ENCODE data around the gene LYPD6B. TPM values are rescaled to one million over a fixed set of nuclear protein-coding genes. Genes with fewer than 3 reads are reported as not detected.

The LYPD6B gene
- total RNA-seq, 1 donor from 2014 or later: not detected

DNA sequence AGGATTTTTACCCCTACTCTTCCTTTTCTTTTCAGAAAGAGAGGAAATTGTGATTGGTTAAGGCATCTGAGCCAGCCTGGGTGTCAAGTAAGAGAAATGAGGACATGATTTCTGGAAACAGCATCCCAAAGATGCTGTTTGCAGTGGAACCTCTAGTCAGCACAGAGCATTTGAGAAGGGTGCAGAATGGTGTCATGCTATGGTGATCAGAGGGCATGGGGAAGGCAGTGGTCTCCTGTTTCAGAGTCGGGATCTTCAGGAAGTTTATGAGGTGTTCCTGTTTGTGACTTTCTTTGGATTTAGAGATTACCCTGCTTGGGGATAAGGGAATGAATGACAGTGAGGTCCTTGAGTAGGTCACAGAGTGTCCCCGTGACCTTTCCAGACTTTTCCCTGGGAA is 117.5 kb downstream of the LYPD6B start:
- DNase-seq (ENCODE audit: low spot score): no peak

DNA sequence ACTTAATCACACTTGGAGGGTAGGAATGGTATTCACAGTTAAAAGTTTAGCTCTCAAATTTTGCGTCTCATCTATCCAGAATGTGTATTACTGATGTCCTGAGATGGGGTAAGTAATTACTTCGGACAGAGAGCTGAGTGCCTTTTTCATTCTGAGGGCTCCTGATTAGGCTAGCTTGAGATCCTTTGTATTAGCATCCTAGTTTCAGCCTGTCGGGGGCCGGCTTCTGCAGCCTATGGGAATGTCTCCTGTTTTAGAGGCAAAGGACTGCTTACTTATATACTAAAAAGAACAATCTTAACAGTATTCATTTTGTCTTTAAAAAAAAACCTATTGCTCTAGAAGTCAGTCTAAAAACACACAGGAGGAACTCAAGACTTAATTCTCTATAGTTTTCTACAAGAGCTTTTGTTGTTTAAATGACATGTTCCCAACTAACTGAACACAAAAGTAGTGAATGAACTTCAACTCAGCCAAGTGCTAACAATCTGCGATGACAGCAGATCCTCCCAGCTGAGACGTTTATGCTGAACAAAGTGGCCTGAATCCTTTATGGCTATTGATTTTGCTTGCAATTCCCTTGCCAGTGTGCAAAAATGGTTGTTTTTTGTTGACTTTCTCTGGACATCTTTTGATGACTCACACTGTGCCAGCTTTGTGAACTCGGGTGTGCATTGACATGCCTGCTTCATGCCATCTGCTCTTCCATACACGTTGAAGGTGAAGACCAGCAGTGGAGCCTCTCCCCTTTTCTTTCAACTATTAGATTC is 118.7 kb downstream of the LYPD6B start:
- DNase-seq (ENCODE audit: low spot score): no peak

DNA sequence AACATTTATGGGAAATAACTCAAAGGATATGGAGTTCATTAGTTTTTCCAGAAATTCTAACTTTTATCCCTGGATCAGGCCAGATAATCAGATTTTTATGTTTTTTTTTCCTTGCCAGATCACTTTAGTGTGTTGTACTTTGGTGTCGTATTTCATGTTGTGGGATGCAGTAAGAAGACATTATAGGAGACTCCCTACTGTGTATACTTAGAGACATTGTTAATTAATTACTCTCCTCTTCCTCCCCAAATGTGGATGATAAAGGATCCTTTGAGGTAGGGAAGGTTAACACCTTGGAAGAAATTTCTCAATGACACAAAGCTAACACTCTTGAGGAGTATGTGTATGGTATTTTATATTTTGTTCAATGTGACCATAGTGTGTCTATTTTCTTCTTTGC is 120.5 kb downstream of the LYPD6B start:
- no peak for DNase-seq (ENCODE audit: low spot score)

DNA sequence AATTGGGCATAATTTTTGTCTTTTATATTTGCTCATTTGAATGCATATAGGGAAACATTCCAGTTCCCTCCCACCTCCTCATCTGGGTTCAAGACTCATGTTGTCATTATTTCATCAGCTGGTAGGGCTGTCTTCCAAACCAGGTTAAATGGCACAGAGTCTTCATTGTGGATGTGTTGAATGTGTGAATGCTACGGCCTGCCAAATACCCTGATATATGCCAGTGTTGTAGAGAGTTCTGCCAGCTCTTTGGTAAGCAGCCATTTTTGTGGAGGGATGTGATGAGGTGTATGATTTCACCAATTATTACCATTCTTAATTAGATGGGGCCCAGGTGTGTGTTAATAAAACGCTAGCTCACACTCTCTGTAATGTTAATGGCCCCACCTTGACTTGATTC is 121.7 kb downstream of the LYPD6B start:
- no peak for DNase-seq (ENCODE audit: low spot score)

DNA sequence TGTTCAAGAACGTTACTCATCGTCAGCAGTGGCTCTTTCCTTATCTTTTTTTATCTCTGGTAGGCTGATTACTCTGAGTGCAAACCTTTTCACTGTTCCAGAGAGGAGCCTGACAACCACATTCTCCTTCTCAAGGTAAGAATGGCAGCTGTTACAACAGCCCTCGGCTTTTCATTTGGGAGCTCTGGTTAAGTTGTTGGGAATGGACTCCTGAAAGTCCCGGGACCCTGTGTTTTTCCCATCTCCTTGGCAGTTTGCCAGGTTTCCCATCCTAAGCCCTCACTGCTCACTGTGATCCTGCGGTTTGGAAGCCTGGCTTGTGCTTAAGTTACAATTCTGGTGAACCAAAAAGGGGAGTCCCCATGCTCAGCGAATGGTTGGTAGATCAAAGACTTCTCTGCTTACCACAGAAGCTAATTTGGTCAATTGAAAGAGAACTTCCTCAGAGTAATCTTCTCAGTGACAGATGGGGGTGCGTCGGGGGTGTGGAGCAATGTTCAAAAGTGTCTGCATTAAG is 122.3 kb downstream of the LYPD6B start:
- no peak for DNase-seq (ENCODE audit: low spot score)

DNA sequence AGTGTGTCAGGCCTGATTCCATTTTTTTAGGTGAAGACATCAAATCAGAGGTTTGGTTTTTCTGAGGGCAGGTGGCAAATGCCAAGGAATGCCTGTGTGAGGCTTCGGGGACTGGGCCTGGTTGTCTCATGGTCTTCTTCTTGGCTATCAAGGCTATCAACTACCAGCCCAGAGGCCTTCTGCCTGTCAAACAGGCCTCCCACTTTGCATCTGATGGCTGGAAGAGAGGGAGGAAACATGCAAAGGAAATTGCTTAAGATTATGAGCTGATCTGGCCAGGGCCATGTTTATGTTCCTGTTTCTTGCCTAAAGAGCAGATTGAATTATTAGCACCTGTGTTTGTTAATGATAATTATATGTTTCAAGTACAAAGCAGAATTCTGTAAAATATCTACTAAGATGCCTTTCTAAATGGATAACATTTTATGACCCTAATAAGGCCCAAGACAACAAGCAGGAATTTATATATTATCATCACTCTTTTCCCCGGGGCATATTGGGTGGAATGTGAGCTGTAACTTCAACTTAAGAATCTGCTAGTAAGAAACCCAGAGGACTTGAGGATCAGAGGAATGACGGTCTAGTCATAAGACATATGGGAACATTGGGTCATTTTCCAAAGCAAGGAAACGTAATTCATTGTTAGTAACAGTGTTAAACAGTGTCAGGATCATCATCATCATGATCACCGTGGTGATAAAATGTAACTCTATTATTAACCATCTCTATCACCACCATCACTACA is 123.2 kb downstream of the LYPD6B start:
- no peak for DNase-seq (ENCODE audit: low spot score)

DNA sequence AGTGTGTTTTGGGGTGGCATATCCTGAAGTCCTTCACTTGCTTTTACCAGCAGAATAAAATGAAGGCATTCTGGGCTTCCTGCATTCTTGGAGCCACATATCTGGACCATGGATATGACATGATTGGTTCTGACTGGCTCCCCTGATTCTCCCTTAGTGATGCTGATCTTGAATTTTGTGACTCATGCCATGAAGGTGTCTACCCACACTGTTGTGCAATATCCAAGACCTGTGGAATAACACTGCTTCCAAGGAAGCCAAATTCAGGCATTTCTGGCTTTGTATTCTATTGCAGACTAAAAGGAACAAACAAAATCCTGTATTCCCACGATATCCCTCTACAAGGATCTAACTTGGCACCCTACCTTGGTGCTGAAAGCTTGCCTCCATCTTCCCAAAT is 125.8 kb downstream of the LYPD6B start:
- no peak for DNase-seq (ENCODE audit: low spot score)

DNA sequence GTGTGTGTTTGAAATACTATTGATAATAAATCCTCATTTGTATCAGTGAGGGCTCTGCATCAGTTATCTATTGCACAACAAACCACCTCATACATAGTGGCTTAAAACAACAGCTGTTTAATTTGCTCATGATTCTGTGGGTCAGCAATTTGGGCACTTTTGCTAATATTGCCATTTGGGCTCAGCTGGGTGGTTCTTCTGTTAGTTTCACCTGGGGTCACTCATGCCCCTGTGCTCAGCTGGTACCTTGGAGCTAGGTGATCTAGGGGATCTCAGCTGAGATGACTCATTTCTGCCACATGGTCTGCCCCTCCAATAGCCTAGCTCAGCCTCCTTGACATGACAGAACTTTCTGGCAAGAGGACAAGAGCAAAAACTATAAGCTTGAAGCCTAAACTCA is 126.3 kb downstream of the LYPD6B start:
- no peak for DNase-seq (ENCODE audit: low spot score)

DNA sequence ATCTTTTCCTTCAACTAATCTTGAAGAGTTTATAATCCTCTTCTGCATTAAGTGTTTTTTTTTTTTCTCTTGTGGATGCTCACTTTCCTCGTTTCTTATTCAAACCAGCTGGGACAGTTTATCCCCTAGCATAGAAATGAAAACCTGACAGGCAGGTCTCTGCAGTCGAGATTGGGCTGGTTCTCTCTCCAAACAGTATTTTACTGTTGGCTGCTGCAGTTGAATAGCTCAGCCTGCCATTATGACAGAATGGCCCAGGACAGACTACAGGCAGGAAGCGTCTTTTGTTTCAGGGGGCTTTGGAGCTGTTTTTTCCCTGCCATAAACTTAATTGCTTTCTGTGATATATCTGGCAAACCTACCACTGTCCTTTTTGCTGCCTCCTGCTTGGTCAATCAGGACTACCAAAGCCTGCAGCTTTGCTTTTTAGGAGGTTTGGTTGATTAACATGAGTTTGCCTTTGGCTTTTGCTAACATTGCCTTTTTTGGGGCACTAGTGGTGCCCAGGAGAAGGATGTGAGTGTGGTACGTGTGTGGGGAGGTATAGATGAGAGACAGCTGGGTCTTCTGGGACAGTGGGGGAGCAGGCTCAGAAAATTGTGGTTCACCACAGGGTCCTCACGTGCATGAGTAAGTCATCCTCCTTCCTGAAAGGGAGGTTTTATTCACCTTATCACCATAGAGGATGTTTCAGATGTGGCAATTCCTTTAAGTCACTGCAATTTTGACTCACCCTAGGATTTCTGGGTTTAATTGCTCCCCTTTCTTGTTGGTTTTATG is 128.7 kb downstream of the LYPD6B start:
- DNase-seq (ENCODE audit: low spot score): no peak

DNA sequence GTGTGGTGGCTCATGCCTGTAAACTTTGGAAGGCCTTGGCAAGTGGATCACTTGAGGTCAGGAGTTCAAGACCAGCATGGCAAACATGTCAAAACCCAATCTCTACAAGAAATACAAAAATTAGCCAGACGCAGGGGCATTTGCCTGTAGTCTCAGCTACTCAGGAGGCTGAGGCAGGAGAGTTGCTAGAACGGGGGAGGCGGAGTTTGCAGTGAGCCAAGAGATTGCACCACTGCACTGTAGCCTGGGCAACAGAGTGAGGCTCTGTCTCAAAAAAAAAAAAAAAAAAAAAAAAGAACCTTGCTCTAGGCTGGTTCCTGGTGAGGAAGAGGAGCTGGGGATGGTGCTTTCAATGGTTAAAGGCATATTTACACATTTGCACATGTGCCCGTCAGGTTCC is 129.4 kb downstream of the LYPD6B start:
- no peak for DNase-seq (ENCODE audit: low spot score)

DNA sequence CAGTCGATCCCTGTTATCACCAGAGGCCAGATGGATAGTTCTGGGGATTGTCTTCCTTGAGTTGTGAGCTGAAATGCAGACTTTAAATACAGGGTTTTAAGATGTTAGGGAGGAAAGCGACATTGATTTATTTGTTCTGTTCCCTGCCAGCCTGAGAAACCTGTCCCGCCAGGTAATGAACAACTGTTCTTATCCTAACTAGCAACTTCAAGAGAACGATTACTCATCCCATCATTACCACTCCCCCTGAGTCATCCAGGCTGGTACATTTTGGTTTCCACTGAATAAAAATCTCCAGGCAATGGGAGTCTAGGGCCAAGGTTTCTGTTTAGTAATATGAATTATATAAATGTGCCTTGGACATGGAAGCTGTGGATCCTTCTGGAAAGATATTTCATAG is 131.2 kb downstream of the LYPD6B start:
- no peak for DNase-seq (ENCODE audit: low spot score)

DNA sequence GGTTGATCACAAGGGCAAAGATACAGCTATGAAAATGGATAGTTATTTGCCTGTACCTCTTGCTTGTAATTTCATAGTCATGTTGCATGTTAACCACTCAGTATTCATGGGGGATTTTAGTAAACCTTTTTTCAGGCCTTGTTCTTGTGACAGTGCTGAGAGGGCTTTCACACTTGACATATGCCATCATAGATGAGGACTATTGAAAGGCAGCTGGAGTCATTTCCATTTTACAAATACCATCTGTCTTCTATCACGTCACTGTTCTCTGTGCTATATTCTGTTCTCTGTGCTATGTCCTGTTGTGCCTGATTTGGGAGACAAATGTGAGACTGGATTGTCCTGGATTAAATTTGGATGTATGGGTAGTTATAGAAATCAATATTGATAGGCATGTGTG is 131.7 kb downstream of the LYPD6B start:
- DNase-seq (ENCODE audit: low spot score): no peak

DNA sequence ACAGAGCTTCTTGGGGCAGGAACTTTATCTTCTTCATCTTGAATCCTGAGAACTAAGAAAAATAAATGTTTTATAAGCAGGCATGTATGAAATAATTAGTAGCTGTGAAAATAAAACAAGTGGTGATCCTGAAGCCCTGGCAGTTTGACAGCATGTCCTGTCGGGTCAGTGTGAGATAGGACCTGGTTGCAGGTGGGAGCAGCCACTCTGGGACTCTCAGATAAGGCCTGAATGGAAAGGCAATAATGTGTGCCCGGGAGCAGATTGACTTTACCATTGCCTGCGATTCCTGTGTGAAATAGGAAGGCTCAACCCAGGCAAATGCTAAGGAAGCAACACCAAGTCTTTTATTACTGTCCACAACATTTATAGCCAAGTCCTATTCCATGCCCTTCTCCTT is 132.4 kb downstream of the LYPD6B start:
- no peak for DNase-seq (ENCODE audit: low spot score)

DNA sequence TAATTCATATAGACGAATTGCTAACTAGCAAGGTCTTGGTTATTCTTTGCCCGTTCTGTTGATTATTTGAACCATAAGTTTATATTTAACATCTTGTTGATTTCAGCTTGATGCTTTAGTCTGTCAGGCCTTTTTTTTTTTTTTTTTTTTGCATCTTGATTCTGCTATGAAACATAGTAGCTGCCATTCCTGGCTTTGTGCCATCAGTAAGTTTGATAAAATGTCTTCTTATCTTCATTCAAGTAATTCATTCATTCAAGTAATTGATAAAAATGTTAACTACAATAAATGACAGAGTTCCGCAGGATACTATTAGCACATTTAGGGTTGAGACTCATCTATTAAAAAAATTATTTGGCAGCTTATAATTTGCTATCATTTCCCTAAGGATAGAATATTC is 134.7 kb downstream of the LYPD6B start:
- no peak for DNase-seq (ENCODE audit: low spot score)

DNA sequence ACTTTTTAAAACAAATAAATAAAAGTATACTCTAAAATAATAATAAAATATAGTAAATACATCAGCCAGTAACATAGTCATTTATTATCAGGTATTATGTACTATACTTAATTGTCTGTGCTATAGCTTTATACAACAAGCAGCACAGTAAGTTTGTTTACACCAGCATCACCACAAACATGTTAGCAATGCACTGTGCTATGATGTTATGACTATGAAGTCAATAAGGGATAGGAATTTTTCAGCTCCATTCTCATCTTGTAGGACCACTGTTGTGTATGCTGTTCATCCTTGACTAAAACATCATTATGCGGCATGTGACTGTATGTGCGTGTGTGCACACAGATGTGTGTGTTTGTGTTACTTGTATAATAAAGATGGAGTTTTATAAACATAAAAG is 137.5 kb downstream of the LYPD6B start:
- no peak for DNase-seq (ENCODE audit: low spot score)

DNA sequence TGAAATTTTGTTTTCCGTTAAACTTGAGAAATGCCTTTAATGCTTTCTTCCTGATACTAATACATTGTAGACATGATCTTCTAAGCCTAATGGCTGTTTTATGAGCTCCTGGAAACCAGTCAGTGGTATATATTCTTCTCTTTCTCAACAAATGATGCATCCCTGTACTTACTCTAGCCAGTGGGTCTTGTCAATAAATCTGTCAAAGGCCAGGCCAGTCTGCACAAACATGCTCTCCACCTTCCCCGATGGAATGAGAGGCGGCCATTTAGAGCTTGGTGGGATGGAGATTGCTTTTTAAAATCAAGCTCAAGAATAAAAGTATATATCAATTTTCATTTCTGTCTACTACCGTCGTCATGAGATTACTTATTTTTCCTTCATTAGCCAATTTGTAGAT is 140.1 kb downstream of the LYPD6B start:
- DNase-seq (ENCODE audit: low spot score): no peak

DNA sequence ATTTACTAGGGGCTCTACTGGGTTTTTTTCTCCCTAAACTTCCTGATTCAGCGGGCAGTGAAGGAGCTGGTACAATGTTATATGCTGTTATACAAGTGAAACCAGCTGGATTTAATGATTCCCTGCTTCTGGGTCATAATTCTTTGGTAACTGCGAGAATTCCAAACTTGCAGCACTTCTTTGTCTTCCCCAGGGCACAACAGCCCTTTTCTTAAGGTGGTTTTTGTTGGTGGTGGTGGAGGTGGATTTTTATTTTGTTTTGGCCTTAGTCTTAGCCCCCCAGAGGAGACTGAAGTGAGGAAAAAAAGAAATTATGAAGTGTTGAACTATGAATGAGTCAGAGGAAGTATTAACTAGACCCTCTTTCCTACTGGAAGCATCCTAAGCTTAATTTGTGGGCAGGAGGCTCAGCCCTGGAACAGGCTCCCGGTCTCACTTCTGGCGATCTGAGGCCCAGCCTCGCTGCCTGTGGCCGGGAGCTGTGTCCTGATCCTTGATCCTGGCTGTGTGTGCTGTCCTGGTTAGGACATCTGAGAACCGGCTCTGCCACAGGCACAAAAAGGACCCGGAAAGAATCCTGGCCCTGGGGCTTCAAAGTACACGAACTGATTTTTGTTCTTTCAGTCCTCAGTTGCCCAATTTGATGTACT is 141.9 kb downstream of the LYPD6B start:
- DNase-seq (ENCODE audit: low spot score): no peak

DNA sequence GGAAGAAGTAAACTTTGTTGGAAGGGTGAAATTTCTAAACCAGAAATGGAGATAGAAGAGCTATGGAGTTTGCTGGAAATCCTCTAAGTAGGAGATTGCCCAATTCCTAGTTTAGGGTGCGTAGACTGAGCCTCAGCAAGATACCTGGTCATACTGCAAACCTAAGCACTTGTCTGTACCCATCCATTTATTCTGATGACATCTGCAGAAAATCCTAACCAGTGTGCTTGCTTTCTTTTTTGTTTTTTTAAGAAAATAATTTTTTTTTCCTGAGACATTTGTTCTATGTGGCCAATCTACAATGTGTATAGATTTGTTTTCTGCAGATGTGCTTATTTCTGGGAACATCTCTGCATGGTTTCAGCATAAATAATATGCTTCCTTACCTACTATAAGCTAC is 144.7 kb downstream of the LYPD6B start:
- DNase-seq (ENCODE audit: low spot score): no peak

DNA sequence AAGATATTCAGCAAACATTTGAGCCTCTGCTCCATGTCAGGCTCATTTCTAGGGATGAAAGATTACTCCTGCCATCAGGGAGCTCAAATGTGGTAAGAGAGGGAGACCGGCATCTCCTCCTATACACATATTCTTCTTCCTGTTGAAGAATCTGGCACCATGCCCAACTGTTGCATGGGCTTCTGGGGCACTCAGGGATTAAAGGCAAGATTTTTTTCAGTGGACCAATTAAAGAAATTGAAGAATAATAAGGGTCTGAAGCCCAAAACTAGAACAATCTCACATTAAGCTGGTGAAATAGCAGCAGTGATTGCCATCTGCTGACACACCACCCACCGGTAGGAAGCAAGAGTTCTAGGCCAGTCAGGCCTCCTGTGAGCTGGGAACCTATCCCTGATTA is 146.5 kb downstream of the LYPD6B start:
- DNase-seq (ENCODE audit: low spot score): no peak

DNA sequence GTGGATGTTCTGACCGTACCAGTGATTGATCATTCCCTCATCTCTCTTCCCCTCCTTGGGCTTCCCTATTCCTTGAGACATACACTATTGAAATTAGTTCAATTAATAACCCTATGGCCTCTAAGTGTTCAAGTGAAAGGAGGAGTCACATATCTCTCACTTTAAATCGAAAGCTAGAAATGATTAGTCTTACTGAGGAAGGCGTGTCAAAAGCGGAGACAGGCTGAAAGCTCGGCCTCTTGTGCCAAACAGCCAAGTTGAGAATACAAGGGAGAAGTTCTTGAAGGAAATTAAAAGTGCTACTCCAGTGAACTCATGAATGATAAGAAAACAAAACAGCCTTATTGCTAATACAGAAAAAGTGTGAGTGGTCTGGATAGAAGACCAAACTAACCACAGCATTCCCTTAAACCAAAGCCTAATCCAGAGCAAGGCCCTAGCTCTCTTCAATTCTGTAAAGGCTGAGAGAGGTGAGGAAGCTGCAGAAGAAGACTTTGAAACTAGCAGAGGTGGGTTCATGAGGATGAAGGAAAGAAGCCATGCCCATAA is 147.5 kb downstream of the LYPD6B start:
- no peak for DNase-seq (ENCODE audit: low spot score)

DNA sequence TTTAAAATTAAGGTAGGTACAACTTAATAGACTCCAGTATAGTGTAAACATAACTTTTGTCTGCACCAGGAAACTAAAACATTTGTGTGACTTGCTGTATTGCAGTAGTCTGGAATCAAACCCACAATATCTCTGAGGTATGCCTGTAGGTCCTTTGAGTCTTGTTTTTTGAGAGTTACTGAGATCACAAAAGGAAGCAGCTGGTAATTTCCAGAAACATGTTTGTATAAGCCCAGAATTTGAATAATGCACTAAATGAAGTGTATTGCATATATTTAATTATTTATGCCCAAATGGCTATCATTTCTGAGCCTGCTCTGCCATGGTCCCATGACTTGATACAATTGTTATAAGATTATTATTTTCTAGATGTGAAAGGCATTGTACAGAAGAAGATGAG is 148.6 kb downstream of the LYPD6B start:
- DNase-seq (ENCODE audit: low spot score): no peak
